ENCODE measurements around the gene CNTN6.

DNA sequence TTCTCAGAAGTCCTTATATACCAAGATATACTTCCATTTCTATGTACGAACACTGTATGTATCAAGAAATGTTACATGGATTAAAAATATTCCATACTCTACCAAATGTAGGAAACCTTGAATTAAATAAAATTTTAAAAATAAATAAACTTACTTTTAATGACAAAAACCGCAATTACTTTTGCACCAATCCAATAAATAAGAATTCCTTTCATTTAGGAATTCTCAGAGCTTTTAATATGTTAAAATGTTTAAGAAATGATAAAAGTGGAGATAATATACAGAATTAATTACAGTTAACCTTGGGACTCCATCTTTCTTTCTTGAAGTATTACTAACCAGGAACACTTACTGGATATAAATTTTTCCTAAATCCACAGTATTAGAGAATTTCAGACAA, 272.7 kb downstream of the CNTN6 start:
- TF ChIP-seq, protein P1, sequence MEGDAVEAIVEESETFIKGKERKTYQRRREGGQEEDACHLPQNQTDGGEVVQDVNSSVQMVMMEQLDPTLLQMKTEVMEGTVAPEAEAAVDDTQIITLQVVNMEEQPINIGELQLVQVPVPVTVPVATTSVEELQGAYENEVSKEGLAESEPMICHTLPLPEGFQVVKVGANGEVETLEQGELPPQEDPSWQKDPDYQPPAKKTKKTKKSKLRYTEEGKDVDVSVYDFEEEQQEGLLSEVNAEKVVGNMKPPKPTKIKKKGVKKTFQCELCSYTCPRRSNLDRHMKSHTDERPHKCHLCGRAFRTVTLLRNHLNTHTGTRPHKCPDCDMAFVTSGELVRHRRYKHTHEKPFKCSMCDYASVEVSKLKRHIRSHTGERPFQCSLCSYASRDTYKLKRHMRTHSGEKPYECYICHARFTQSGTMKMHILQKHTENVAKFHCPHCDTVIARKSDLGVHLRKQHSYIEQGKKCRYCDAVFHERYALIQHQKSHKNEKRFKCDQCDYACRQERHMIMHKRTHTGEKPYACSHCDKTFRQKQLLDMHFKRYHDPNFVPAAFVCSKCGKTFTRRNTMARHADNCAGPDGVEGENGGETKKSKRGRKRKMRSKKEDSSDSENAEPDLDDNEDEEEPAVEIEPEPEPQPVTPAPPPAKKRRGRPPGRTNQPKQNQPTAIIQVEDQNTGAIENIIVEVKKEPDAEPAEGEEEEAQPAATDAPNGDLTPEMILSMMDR (IDR thresholded peaks at IDR 0.05) = no peak
- no peak for TF ChIP-seq POLR2A (IDR thresholded peaks at IDR 0.05)

Measured in body of pancreas (tissue), 4 donors.